HepG2 (cell line): Measurements from ENCODE around the gene OR1I1. TPM values are rescaled to one million over a fixed set of nuclear protein-coding genes. Genes with fewer than 3 reads are reported as not detected.
A peak's percentile ranks its signal among the peaks of the same experiment; 100 is the strongest.

Source experiments
- ATAC-seq: fragments of 200-7000 bp; cut with Tn5 transposase; 3 replicates; pipeline ENCODE4 v1.9.1; 2020; ENCODE audit warnings: mild to moderate bottlenecking, moderate library complexity
- BruUV-seq: library from RNA; stranded (reverse); fragments of 400-500 nt; replicated peaks from 2 replicates; lab custom pipeline; 2021; lab: Mats Ljungman, UMichigan
- CTCF ChIA-PET: fragments of 300-600 bp; formaldehyde crosslinking; extraction: SDS; loops from one replicate; lab custom pipeline; 2021; ENCODE audit warnings: low total read pairs, inconsistent platforms, low intra/inter-chr PET ratio; lab: Yijun Ruan, JAX
- POLR2A ChIA-PET: fragments of 350-600 bp; sonication (Branson Sonifier 250); formaldehyde crosslinking; loops from one replicate; lab custom pipeline; 2020; ENCODE audit warnings: antibody characterized with exemption, inconsistent platforms; lab: Yijun Ruan, JAX
- DNase-seq: peaks from one replicate; pipeline ENCODE4 v3.0.0-alpha.2; 2015; ENCODE audit warnings: low spot score
- FAIRE-seq: peaks from 3 replicates; lab custom pipeline; 2011; peaks lifted over from hg19 to GRCh38; lab: Jason Lieb, UNC
- H2AFZ ChIP-seq: one replicate; pipeline ENCODE4 v1.6.1; 2011; ENCODE audit warnings: low read length, inconsistent platforms
- H3K27ac ChIP-seq: fragments of 300-600 bp; 3 replicates; pipeline ENCODE4 v1.8.0; 2011; ENCODE audit warnings: mixed run types, mild to moderate bottlenecking, mixed read lengths, low read length, inconsistent platforms; ENCODE audit not compliant: insufficient read depth; ENCODE audit errors: extremely low read length
- H3K27me3 ChIP-seq, 2 experiments: fragments of 200-600 bp in 1 of 2; 2 replicates in 1 of 2; 3 replicates in 1 of 2; pipeline versions ENCODE4 v1.6.0 to v1.8.0; 2011; ENCODE audit warnings: low read length in 2 of 2, mild to moderate bottlenecking in 2 of 2, moderate library complexity in 2 of 2, inconsistent platforms in 1 of 2; ENCODE audit not compliant: insufficient read depth in 2 of 2, control insufficient read depth in 1 of 2
- H3K36me3 ChIP-seq, 2 experiments: fragments of 200-600 bp in 1 of 2; replicated peaks in 1 of 2; 2 replicates in 1 of 2; 3 replicates in 1 of 2; pipeline versions ENCODE4 v1.5.1 to v1.8.0; 2011; ENCODE audit warnings: low read length in 2 of 2, inconsistent platforms in 1 of 2; ENCODE audit not compliant: insufficient read depth in 2 of 2, control insufficient read depth in 1 of 2
- H3K4me1 ChIP-seq: 2 replicates; pipeline ENCODE4 v1.5.1; 2012; ENCODE audit warnings: low read length, inconsistent platforms; ENCODE audit not compliant: insufficient read depth
- H3K4me2 ChIP-seq: 2 replicates; pipeline ENCODE4 v1.6.0; 2011; ENCODE audit warnings: low read depth, low read length, inconsistent platforms
- H3K4me3 ChIP-seq, 3 experiments: fragments of 200-600 bp in 1 of 3; sonication (generic), shearing (Covaris generic) in 1 of 3; replicated peaks in 1 of 3; 2 replicates each; pipeline ENCODE4 v1.5.1; 2011 to 2016; ENCODE audit warnings: low read length in 3 of 3, inconsistent platforms in 2 of 3, low read depth in 2 of 3, mild to moderate bottlenecking in 2 of 3, control low read depth in 1 of 3, mixed read lengths in 1 of 3; ENCODE audit not compliant: insufficient read depth in 1 of 3
- H3K79me2 ChIP-seq: one replicate; pipeline ENCODE4 v1.6.1; 2011; ENCODE audit warnings: low read length, inconsistent platforms; ENCODE audit not compliant: insufficient read depth
- H3K9ac ChIP-seq: 2 replicates; pipeline ENCODE4 v1.6.0; 2011; ENCODE audit warnings: mild to moderate bottlenecking, low read depth, low read length, inconsistent platforms; ENCODE audit not compliant: insufficient read depth
- H3K9me3 ChIP-seq: 2 replicates; pipeline ENCODE4 v1.5.1; 2012; ENCODE audit warnings: mild to moderate bottlenecking, low read length
- H4K20me1 ChIP-seq: 2 replicates; pipeline ENCODE4 v1.6.0; 2011; ENCODE audit warnings: inconsistent platforms, mild to moderate bottlenecking, low read length, moderate library complexity; ENCODE audit not compliant: insufficient read depth
- AGO2 ChIP-seq: fragments of 200-400 bp; formaldehyde crosslinking; optimal IDR thresholded peaks from 2 replicates; pipeline ENCODE3; 2017; ENCODE audit warnings: mild to moderate bottlenecking, low read depth, low read length, moderate library complexity
- BRCA1 ChIP-seq: sonication (generic); formaldehyde crosslinking; IDR thresholded peaks from 2 replicates; pipeline ENCODE4 v1.4.0; 2020; ENCODE audit warnings: missing genetic modification reagents
- CEBPG ChIP-seq: IDR thresholded peaks from 2 replicates; pipeline ENCODE4 v1.6.1; 2016
- CHCHD3 ChIP-seq: sonication (generic); formaldehyde crosslinking; IDR thresholded peaks from 2 replicates; pipeline ENCODE4 v1.8.0; 2022; ENCODE audit warnings: mild to moderate bottlenecking, missing genetic modification reagents, moderate library complexity
- GABPB1 ChIP-seq: IDR thresholded peaks from 2 replicates; pipeline ENCODE4 v1.6.1; 2016; ENCODE audit warnings: mild to moderate bottlenecking, missing genetic modification reagents, moderate library complexity, missing compliant biosample characterization
- HOXA3 ChIP-seq: sonication (generic); formaldehyde crosslinking; IDR thresholded peaks from 2 replicates; pipeline ENCODE4 v1.5.0; 2020; ENCODE audit warnings: missing genetic modification reagents
- NFYB ChIP-seq: sonication (generic); formaldehyde crosslinking; IDR thresholded peaks from 2 replicates; pipeline ENCODE4 v1.4.0; 2020; ENCODE audit warnings: missing genetic modification reagents
- NFYC ChIP-seq: IDR thresholded peaks from 2 replicates; pipeline ENCODE4 v1.6.1; 2016; ENCODE audit warnings: missing genetic modification reagents, missing compliant biosample characterization
- POLR2AphosphoS5 ChIP-seq: IDR thresholded peaks from 2 replicates; pipeline ENCODE4 v1.6.1; 2012; ENCODE audit warnings: low read depth, low read length
- RBFOX2 ChIP-seq: fragments of 200-400 bp; formaldehyde crosslinking; IDR thresholded peaks from 2 replicates; pipeline ENCODE4 v1.6.1; 2017; ENCODE audit warnings: low read depth, mild to moderate bottlenecking, low read length
- SCMH1 ChIP-seq: sonication (generic); formaldehyde crosslinking; IDR thresholded peaks from 2 replicates; pipeline ENCODE4 v1.9.0; 2021; ENCODE audit warnings: missing genetic modification reagents, mild to moderate bottlenecking, borderline replicate concordance
- SP5 ChIP-seq: IDR thresholded peaks from 2 replicates; pipeline ENCODE4 v1.6.1; 2016; ENCODE audit warnings: low read depth, borderline replicate concordance
- ZBTB38 ChIP-seq: sonication (generic); formaldehyde crosslinking; IDR thresholded peaks from 2 replicates; pipeline ENCODE4 v1.5.1; 2020; ENCODE audit warnings: mild to moderate bottlenecking, missing genetic modification reagents
- ZFX ChIP-seq: sonication (generic); formaldehyde crosslinking; IDR thresholded peaks from 2 replicates; pipeline ENCODE4 v1.4.0; 2020; ENCODE audit warnings: mild to moderate bottlenecking, low read depth, missing genetic modification reagents, moderate library complexity
- WGBS: methylation state at CpG from one replicate; pipeline ENCODE4 v1.1.6; 2017; ENCODE audit warnings: low lambda C conversion rate; 5-methylcytosine and 5-hydroxymethylcytosine counted together
- in situ Hi-C: cut with HindIII; loops from 2 replicates; pipeline ENCODE4 v1.10.0; 2017; ENCODE audit warnings: low pct_unique_long_range_greater_than_20kb; ENCODE audit not compliant: extremely low pct_ligation_motif_present
- intact Hi-C: fragments of 100-400 bp; cut with micrococcal nuclease; formaldehyde crosslinking; loops from one replicate; pipeline ENCODE4 v1.10.0; 2022; ENCODE audit not compliant: unreplicated experiment
- polyA plus RNA-seq, 8 experiments: library from polyadenylated mRNA; depleted of rRNA in 3 of 8; stranded (reverse) in 7 of 8; unstranded in 1 of 8; fragments of >200 nt; fragmentation: Illumina TruSeq in 4 of 8; extraction: Trizol in 4 of 8; gene quantifications; 2 replicates each; pipeline versions ENCODE4 v1.2.1 to v1.2.3, GENCODE V29; 2011 to 2016; ENCODE audit warnings: low read depth in 4 of 8, missing spikeins in 1 of 8, mixed read lengths in 1 of 8; ENCODE audit not compliant: insufficient read depth in 1 of 8
- total RNA-seq, 5 experiments: library from RNA; depleted of rRNA; stranded (reverse); fragments of >200 nt; fragmentation: Illumina TruSeq; extraction: Trizol; gene quantifications; 2 replicates each; pipeline ENCODE4 v1.2.3, GENCODE V29; 2016; ENCODE audit warnings: low read depth in 1 of 5
- TF ChIP-seq, protein P1 (sequence below): sonication (generic); formaldehyde crosslinking; IDR thresholded peaks from 2 replicates; pipeline ENCODE4 v1.4.0; 2020; ENCODE audit warnings: missing genetic modification reagents
- TF ChIP-seq, protein P2 (sequence below): sonication (generic); formaldehyde crosslinking; IDR thresholded peaks from 2 replicates; pipeline ENCODE4 v1.5.1; 2020; ENCODE audit warnings: mild to moderate bottlenecking, missing genetic modification reagents, moderate library complexity
- TF ChIP-seq, protein P3 (sequence below): IDR thresholded peaks from 2 replicates; pipeline ENCODE4 v1.6.1; 2016; ENCODE audit warnings: control low read depth

OR1I1 gene
- total and polyA plus RNA-seq, 2 of the 13 experiments (the other 11 are each of a cell fraction or from before 2014, with no cell fraction given): not detected

DNA sequence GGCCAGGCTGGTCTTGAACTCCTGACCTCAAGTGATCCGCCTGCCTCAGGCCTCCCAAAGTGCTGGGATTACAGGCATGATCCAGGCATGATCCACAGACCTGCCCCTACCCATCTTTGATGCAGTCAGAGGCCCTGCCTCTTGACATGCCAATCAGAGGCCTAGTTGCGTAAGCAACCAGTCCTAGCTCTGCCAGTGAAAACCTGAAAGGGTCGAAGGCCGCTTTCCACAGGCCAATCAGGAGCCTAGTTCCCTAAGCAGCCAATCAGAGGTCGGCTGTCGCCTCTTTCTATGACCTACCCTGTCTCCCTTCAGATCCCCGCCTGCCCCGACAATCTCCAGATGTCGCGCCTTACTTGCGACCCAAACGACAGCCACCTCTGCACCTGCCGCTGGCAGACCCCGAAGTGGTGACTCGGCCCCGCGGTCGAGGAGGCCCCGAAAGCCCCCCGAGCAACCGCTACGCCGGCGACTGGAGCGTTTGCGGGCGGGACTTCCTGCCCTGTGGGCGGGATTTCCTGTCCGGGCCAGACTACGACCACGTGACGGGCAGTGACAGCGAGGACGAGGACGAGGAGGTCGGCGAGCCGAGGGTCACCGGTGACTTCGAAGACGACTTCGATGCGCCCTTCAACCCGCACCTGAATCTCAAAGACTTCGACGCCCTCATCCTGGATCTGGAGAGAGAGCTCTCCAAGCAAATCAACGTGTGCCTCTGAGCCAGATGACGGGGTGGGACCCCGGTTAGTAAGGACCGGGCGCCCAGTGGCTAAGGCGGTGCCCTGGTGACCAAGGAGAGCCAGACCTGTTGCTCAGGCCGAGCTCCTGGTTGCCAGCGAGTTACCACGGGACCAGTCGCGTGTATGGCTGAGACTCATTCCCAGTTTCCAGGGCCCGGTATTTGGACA, 31.5 kb downstream of the OR1I1 start:
- no peak for FAIRE-seq
- BruUV-seq: no TSS peak
- intact Hi-C loops: no loop called here
- Histone ChIP-seq H3K36me3 (peaks cover 38 to 63% of the 10 kb centered on the region in 2 experiments), H3K27ac (no peak overlapping the region), H3K27me3 (no peaks in the 10 kb centered on the region), H3K4me2 (no peak overlapping the region), H3K4me3 (no peak overlapping the region), H3K9ac (no peak overlapping the region), H3K4me1 (peaks cover 3% of the 10 kb centered on the region), H3K9me3 (no peaks in the 10 kb centered on the region), H4K20me1 (no peaks in the 10 kb centered on the region), H2AFZ (no peak overlapping the region), H3K79me2 (no peaks in the 10 kb centered on the region)
- POLR2A ChIA-PET: interaction anchor here (3.8 kb wide), 1 partner anchor 12 kb away, joined by 19 read pairs; a partner anchor contains a TSS
- WGBS: 97% methylated on average over 49 of the region's 58 CpGs
- CTCF ChIA-PET: no interaction called here
- no peak for ATAC-seq
- in situ Hi-C loops: no loop called here
- peak; percentile 32 for DNase-seq
- peak; percentile 14; the same call in 1 of the 2 replicates for TF ChIP-seq POLR2AphosphoS5
- TF ChIP-seq ZBTB38 (CRISPR knock-in tag): peak; percentile 50; the same call in 1 of the 2 replicates
- TF ChIP-seq RBFOX2: peak; percentile 64
- TF ChIP-seq CHCHD3 (CRISPR knock-in tag): no peak
- no peak for TF ChIP-seq SCMH1
- peak; percentile 46; the same call in 1 of the 2 replicates for TF ChIP-seq CEBPG (CRISPR knock-in tag)
- TF ChIP-seq, protein P1, sequence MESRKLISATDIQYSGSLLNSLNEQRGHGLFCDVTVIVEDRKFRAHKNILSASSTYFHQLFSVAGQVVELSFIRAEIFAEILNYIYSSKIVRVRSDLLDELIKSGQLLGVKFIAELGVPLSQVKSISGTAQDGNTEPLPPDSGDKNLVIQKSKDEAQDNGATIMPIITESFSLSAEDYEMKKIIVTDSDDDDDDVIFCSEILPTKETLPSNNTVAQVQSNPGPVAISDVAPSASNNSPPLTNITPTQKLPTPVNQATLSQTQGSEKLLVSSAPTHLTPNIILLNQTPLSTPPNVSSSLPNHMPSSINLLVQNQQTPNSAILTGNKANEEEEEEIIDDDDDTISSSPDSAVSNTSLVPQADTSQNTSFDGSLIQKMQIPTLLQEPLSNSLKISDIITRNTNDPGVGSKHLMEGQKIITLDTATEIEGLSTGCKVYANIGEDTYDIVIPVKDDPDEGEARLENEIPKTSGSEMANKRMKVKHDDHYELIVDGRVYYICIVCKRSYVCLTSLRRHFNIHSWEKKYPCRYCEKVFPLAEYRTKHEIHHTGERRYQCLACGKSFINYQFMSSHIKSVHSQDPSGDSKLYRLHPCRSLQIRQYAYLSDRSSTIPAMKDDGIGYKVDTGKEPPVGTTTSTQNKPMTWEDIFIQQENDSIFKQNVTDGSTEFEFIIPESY (CRISPR knock-in tag): peak; percentile 30; the same call in 1 of the 2 replicates
- TF ChIP-seq ZFX (CRISPR knock-in tag): peak; percentile 12; the same call in 1 of the 2 replicates
- peak; percentile 42 for TF ChIP-seq NFYB (CRISPR knock-in tag)
- peak; percentile 93 for TF ChIP-seq AGO2
- peak; percentile 50 for TF ChIP-seq NFYC
- TF ChIP-seq BRCA1 (CRISPR knock-in tag): no peak
- TF ChIP-seq, protein P2, sequence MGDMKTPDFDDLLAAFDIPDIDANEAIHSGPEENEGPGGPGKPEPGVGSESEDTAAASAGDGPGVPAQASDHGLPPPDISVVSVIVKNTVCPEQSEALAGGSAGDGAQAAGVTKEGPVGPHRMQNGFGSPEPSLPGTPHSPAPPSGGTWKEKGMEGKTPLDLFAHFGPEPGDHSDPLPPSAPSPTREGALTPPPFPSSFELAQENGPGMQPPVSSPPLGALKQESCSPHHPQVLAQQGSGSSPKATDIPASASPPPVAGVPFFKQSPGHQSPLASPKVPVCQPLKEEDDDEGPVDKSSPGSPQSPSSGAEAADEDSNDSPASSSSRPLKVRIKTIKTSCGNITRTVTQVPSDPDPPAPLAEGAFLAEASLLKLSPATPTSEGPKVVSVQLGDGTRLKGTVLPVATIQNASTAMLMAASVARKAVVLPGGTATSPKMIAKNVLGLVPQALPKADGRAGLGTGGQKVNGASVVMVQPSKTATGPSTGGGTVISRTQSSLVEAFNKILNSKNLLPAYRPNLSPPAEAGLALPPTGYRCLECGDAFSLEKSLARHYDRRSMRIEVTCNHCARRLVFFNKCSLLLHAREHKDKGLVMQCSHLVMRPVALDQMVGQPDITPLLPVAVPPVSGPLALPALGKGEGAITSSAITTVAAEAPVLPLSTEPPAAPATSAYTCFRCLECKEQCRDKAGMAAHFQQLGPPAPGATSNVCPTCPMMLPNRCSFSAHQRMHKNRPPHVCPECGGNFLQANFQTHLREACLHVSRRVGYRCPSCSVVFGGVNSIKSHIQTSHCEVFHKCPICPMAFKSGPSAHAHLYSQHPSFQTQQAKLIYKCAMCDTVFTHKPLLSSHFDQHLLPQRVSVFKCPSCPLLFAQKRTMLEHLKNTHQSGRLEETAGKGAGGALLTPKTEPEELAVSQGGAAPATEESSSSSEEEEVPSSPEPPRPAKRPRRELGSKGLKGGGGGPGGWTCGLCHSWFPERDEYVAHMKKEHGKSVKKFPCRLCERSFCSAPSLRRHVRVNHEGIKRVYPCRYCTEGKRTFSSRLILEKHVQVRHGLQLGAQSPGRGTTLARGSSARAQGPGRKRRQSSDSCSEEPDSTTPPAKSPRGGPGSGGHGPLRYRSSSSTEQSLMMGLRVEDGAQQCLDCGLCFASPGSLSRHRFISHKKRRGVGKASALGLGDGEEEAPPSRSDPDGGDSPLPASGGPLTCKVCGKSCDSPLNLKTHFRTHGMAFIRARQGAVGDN (CRISPR knock-in tag): peak; percentile 50; the same call in 1 of the 2 replicates
- TF ChIP-seq GABPB1 (CRISPR knock-in tag): peak; percentile 65; the same call in 1 of the 2 replicates
- peak; percentile 17; the same call in 1 of the 2 replicates for TF ChIP-seq HOXA3
- TF ChIP-seq SP5 (CRISPR knock-in tag): no peak
- TF ChIP-seq, protein P3, sequence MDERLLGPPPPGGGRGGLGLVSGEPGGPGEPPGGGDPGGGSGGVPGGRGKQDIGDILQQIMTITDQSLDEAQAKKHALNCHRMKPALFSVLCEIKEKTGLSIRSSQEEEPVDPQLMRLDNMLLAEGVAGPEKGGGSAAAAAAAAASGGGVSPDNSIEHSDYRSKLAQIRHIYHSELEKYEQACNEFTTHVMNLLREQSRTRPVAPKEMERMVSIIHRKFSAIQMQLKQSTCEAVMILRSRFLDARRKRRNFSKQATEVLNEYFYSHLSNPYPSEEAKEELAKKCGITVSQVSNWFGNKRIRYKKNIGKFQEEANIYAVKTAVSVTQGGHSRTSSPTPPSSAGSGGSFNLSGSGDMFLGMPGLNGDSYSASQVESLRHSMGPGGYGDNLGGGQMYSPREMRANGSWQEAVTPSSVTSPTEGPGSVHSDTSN (CRISPR knock-in tag): 0 out of 2 replicates have a peak, but pooled peaks have one; percentile 21
